GM23248 (cell line): ENCODE results near the gene IGF1R. TPM values are rescaled to one million over a fixed set of nuclear protein-coding genes. Genes with fewer than 3 reads are reported as not detected.

Experiments used
- DNase-seq: peaks from one replicate; pipeline ENCODE4 v3.0.0-alpha.2; 2015
- H2AFZ ChIP-seq: fragments of 200-600 bp; sonication (generic); 2 replicates; pipeline ENCODE4 v1.6.1; 2016; ENCODE audit warnings: antibody characterized with exemption
- H3F3A ChIP-seq: fragments of 200-600 bp; sonication (generic); 2 replicates; pipeline ENCODE4 v1.6.1; 2016; ENCODE audit warnings: mild to moderate bottlenecking, antibody characterized with exemption, mixed run types; ENCODE audit not compliant: insufficient read depth
- H3K27ac ChIP-seq: fragments of 200-600 bp; sonication (generic); 2 replicates; pipeline ENCODE4 v1.5.1; 2016; ENCODE audit warnings: mild to moderate bottlenecking
- H3K27me3 ChIP-seq: fragments of 200-600 bp; sonication (generic); replicated peaks from 2 replicates; pipeline ENCODE4 v1.6.1; 2016; ENCODE audit warnings: mild to moderate bottlenecking; ENCODE audit not compliant: insufficient read depth
- H3K36me3 ChIP-seq: fragments of 200-600 bp; sonication (generic); 2 replicates; pipeline ENCODE4 v1.6.1; 2016; ENCODE audit warnings: low read depth, mild to moderate bottlenecking
- H3K4me1 ChIP-seq: fragments of 200-600 bp; sonication (generic); 2 replicates; pipeline ENCODE4 v1.6.1; 2016; ENCODE audit warnings: mild to moderate bottlenecking; ENCODE audit not compliant: insufficient read depth
- H3K4me2 ChIP-seq: fragments of 200-600 bp; sonication (generic); one replicate; pipeline ENCODE4 v1.6.1; 2016; ENCODE audit warnings: mild to moderate bottlenecking; ENCODE audit not compliant: unreplicated experiment
- H3K4me3 ChIP-seq: fragments of 200-600 bp; sonication (generic); 2 replicates; pipeline ENCODE4 v1.5.1; 2016; ENCODE audit warnings: mild to moderate bottlenecking
- H3K79me2 ChIP-seq: fragments of 200-600 bp; sonication (generic); 2 replicates; pipeline ENCODE4 v1.6.1; 2016; ENCODE audit warnings: mild to moderate bottlenecking; ENCODE audit not compliant: insufficient read depth
- H3K9ac ChIP-seq: fragments of 200-600 bp; sonication (generic); 2 replicates; pipeline ENCODE4 v1.6.1; 2016; ENCODE audit warnings: mild to moderate bottlenecking
- H3K9me2 ChIP-seq: fragments of 200-600 bp; sonication (generic); 2 replicates; pipeline ENCODE4 v1.6.1; 2016; ENCODE audit warnings: mixed run types, mild to moderate bottlenecking, moderate library complexity; ENCODE audit not compliant: insufficient read depth
- H3K9me3 ChIP-seq: fragments of 200-600 bp; sonication (generic); one replicate; pipeline ENCODE4 v1.6.1; 2017; ENCODE audit warnings: low read depth
- H4K20me1 ChIP-seq: fragments of 200-600 bp; sonication (generic); 2 replicates; pipeline ENCODE4 v1.6.0; 2016; ENCODE audit not compliant: insufficient read depth
- EZH2 ChIP-seq: fragments of 200-600 bp; sonication (generic); IDR thresholded peaks from 2 replicates; pipeline ENCODE4 v1.6.1; 2018; ENCODE audit warnings: antibody characterized with exemption, mild to moderate bottlenecking; ENCODE audit not compliant: insufficient read depth, poor library complexity, severe bottlenecking
- EZH2phosphoT487 ChIP-seq: fragments of 200-600 bp; sonication (generic); IDR thresholded peaks from 2 replicates; pipeline ENCODE4 v1.6.1; 2018; ENCODE audit warnings: antibody characterized with exemption, moderate library complexity, mild to moderate bottlenecking, low read depth; ENCODE audit not compliant: insufficient read depth
- WGBS, 2 experiments: methylation state at CpG; one replicate each; pipeline ENCODE4 v1.1.6; 2015 to 2017; ENCODE audit warnings: low lambda C conversion rate in 2 of 2, low coverage in 1 of 2; ENCODE audit errors: missing lambda C conversion rate in 2 of 2; 5-methylcytosine and 5-hydroxymethylcytosine counted together
- in situ Hi-C: fragments of 300-500 bp; cut with MboI; formaldehyde crosslinking; loops from 2 replicates; pipeline ENCODE4 v1.15.0; 2020
- polyA plus RNA-seq: library from polyadenylated mRNA; unstranded; fragments of >200 nt; fragmentation: Nextera tagmentation; extraction: Ambion mirVana; gene quantifications from 2 replicates; pipeline ENCODE4 v1.2.1, GENCODE V29; 2016
- total RNA-seq: library from RNA; depleted of rRNA; stranded (reverse); fragments of >200 nt; shearing (Covaris generic); gene quantifications from 2 replicates; pipeline ENCODE4 v1.2.3, GENCODE V29; 2014

IGF1R gene
- total and polyA plus RNA-seq, 2 experiments from 2014 or later = 22.0 to 48.6 TPM

- WGBS, 2 experiments = 96 to 100% methylated on average over 2 of the region's 2 CpGs
- H3K27me3 ChIP-seq = no peaks in the 10 kb centered on the region
These were observed 63.5 kb downstream of the IGF1R start for GRCh38 chr15:98711810-98712209.

GRCh38 chr15:98712845-98713584, 64.7 kb downstream of the IGF1R start:
- H3K79me2 ChIP-seq = peaks cover 100% of the 10 kb centered on the region
- peaks cover 45% of the 10 kb centered on the region for H4K20me1 ChIP-seq
- H3K27ac ChIP-seq = no peak overlapping the region
- peaks cover 24% of the 10 kb centered on the region; the same call in 1 of the 2 replicates for H3K4me1 ChIP-seq
- H3F3A ChIP-seq = no peaks in the 10 kb centered on the region
- H3K9me3 ChIP-seq = no peaks in the 10 kb centered on the region
- H3K27me3 ChIP-seq = no peaks in the 10 kb centered on the region
- peaks cover 10% of the 10 kb centered on the region; the same call in 1 of the 2 replicates for H3K36me3 ChIP-seq
- H3K9ac ChIP-seq = no peak overlapping the region
- in situ Hi-C loops = no loop called here
- H3K4me3 ChIP-seq = no peak overlapping the region
- H3K4me2 ChIP-seq = no peak overlapping the region
- H2AFZ ChIP-seq = no peak overlapping the region
- no peak for TF ChIP-seq EZH2phosphoT487
- no peak for TF ChIP-seq EZH2
- no peak for DNase-seq
- 78% methylated on average over 16 of the region's 16 CpGs for WGBS, 2 experiments
- no peaks in the 10 kb centered on the region for H3K9me2 ChIP-seq

More at GRCh38 chr15:98711810-98712209, 63.5 kb downstream of the IGF1R start:
- Histone ChIP-seq H2AFZ (no peak overlapping the region), H3K4me2 (no peak overlapping the region), H4K20me1 (peaks cover 48% of the 10 kb centered on the region), H3K9ac (no peak overlapping the region), H3K36me3 (peaks cover 10% of the 10 kb centered on the region; the same call in 1 of the 2 replicates), H3K79me2 (peaks cover 100% of the 10 kb centered on the region), H3K4me1 (peaks cover 24% of the 10 kb centered on the region; the same call in 1 of the 2 replicates), H3K27ac (no peak overlapping the region), H3K9me2 (no peaks in the 10 kb centered on the region), H3K9me3 (no peaks in the 10 kb centered on the region), H3F3A (no peaks in the 10 kb centered on the region), H3K4me3 (no peak overlapping the region)
- in situ Hi-C loops = no loop called here
- DNase-seq = no peak
- TF ChIP-seq EZH2 (no peak), EZH2phosphoT487 (no peak)

- H3K4me3 ChIP-seq = no peak overlapping the region
- H2AFZ ChIP-seq = no peak overlapping the region
- H3K9ac ChIP-seq = no peak overlapping the region
- H3F3A ChIP-seq = no peaks in the 10 kb centered on the region
- H3K79me2 ChIP-seq = peaks cover 100% of the 10 kb centered on the region
- H3K4me2 ChIP-seq = no peak overlapping the region
- 53 to 66% methylated on average over 3 of the region's 3 CpGs for WGBS, 2 experiments
- peak; percentile 55 for DNase-seq
- H3K27ac ChIP-seq = no peak overlapping the region
- peaks cover 39% of the 10 kb centered on the region for H4K20me1 ChIP-seq
- no peaks in the 10 kb centered on the region for H3K9me3 ChIP-seq
- in situ Hi-C loops = no loop called here
- no peaks in the 10 kb centered on the region for H3K27me3 ChIP-seq
- TF ChIP-seq EZH2phosphoT487 = no peak
- no peak for TF ChIP-seq EZH2
- H3K36me3 ChIP-seq = peaks cover 10% of the 10 kb centered on the region; the same call in 1 of the 2 replicates
- no peaks in the 10 kb centered on the region for H3K9me2 ChIP-seq
- H3K4me1 ChIP-seq = peaks cover 26% of the 10 kb centered on the region; the same call in 1 of the 2 replicates
These were observed 65.3 kb downstream of the IGF1R start for GRCh38 chr15:98713585-98714001.

GRCh38 chr15:98714922-98715321, 66.6 kb downstream of the IGF1R start:
- Histone ChIP-seq H2AFZ (no peak overlapping the region), H3K4me1 (peaks cover 39% of the 10 kb centered on the region), H3K9me2 (no peaks in the 10 kb centered on the region), H3K4me3 (no peak overlapping the region), H3K9me3 (no peaks in the 10 kb centered on the region), H3K79me2 (peaks cover 100% of the 10 kb centered on the region), H4K20me1 (peaks cover 32% of the 10 kb centered on the region), H3K9ac (peak overlapping the region; percentile 53), H3K27ac (peak overlapping the region; percentile 55), H3K4me2 (no peak overlapping the region), H3F3A (no peaks in the 10 kb centered on the region), H3K36me3 (peaks cover 10% of the 10 kb centered on the region; the same call in 1 of the 2 replicates), H3K27me3 (no peaks in the 10 kb centered on the region)
- TF ChIP-seq EZH2phosphoT487 (no peak), EZH2 (no peak)
- in situ Hi-C loops = no loop called here
- no peak for DNase-seq
- WGBS, 2 experiments = 49 to 53% methylated on average over 7 of the region's 7 CpGs
